A549 (cell line): ENCODE measurements around the gene OR6B1. TPM values are rescaled to one million over a fixed set of nuclear protein-coding genes. Genes with fewer than 3 reads are reported as not detected.

Source experiments
- ATAC-seq, 2 experiments: fragments of 200-7000 bp in 1 of 2; fragments of >200 bp in 1 of 2; cut with Nextera tagmentation in 1 of 2; cut with Tn5 transposase in 1 of 2; 3 replicates each; pipeline versions ENCODE4 v1.8.0 to v1.9.1; 2018 to 2020; ENCODE audit warnings: mild to moderate bottlenecking in 1 of 2, moderate library complexity in 1 of 2
- CTCF ChIA-PET: fragments of 300-600 bp; sonication (Branson Sonifier 250); formaldehyde crosslinking; extraction: SDS; loops from one replicate; lab custom pipeline; 2021; ENCODE audit warnings: antibody characterized with exemption, inconsistent platforms; lab: Yijun Ruan, JAX
- POLR2A ChIA-PET: fragments of 350-600 bp; formaldehyde crosslinking; extraction: SDS; loops from one replicate; lab custom pipeline; 2021; ENCODE audit warnings: antibody characterized with exemption, inconsistent platforms; lab: Yijun Ruan, JAX
- DNase-seq, 2 experiments: peaks; one replicate each; pipeline versions ENCODE4 v3.0.0 to v3.0.0-alpha.2; 2011 to 2016; ENCODE audit warnings: low read depth in 1 of 2, low spot score in 1 of 2
- FAIRE-seq: peaks from 2 replicates; lab custom pipeline; 2011; peaks lifted over from hg19 to GRCh38; lab: Jason Lieb, UNC
- H3K27ac ChIP-seq, 2 experiments: fragments of >200 bp; sonication (Bioruptor Twin); formaldehyde crosslinking; 3 replicates each; pipeline ENCODE4 v1.5.1; 2016 to 2017
- H3K4me1 ChIP-seq: fragments of >200 bp; sonication (Bioruptor Twin); formaldehyde crosslinking; 3 replicates; pipeline ENCODE4 v1.6.1; 2016
- H3K4me2 ChIP-seq: fragments of >200 bp; sonication (Bioruptor Twin); formaldehyde crosslinking; 3 replicates; pipeline ENCODE4 v1.6.1; 2016
- H3K4me3 ChIP-seq: fragments of >200 bp; sonication (Bioruptor Twin); formaldehyde crosslinking; 3 replicates; pipeline ENCODE4 v1.5.1; 2016
- H3K9me3 ChIP-seq: fragments of >200 bp; sonication (Bioruptor Twin); formaldehyde crosslinking; 3 replicates; pipeline ENCODE4 v1.6.1; 2016
- CBX2 ChIP-seq: fragments of 200-600 bp; sonication (generic); IDR thresholded peaks from 2 replicates; pipeline ENCODE4 v1.6.1; 2016; ENCODE audit warnings: low read depth, mild to moderate bottlenecking, borderline replicate concordance
- CEBPB ChIP-seq, 2 experiments: fragments of >200 bp in 1 of 2; sonication (Bioruptor Twin) in 1 of 2; formaldehyde crosslinking in 1 of 2; IDR thresholded peaks; 2 replicates each; pipeline ENCODE4 v1.6.1; 2012 to 2016
- CHD2 ChIP-seq: fragments of 150-350 bp; IDR thresholded peaks from 2 replicates; pipeline ENCODE4 v1.6.1; 2014; ENCODE audit warnings: low read length; ENCODE audit not compliant: partially characterized antibody
- GATA3 ChIP-seq: IDR thresholded peaks from 2 replicates; pipeline ENCODE4 v1.6.1; 2012; ENCODE audit warnings: borderline replicate concordance
- HDAC2 ChIP-seq: fragments of 200-600 bp; sonication (generic); IDR thresholded peaks from 2 replicates; pipeline ENCODE4 v1.6.1; 2016
- HES2 ChIP-seq: fragments of >200 bp; sonication (Bioruptor Twin); formaldehyde crosslinking; IDR thresholded peaks from 2 replicates; pipeline ENCODE4 v1.6.1; 2016
- HMGXB4 ChIP-seq: fragments of 250-450 bp; sonication (Bioruptor Pico); IDR thresholded peaks from 2 replicates; pipeline ENCODE4 v1.5.0; 2021; ENCODE audit warnings: mild to moderate bottlenecking, moderate library complexity, borderline replicate concordance
- HOXA7 ChIP-seq: fragments of 250-450 bp; sonication (Bioruptor Pico); IDR thresholded peaks from 2 replicates; pipeline ENCODE4 v1.5.0; 2020; ENCODE audit warnings: mild to moderate bottlenecking, moderate library complexity
- KDM1A ChIP-seq: fragments of 200-600 bp; sonication (generic); IDR thresholded peaks from 2 replicates; pipeline ENCODE4 v1.6.1; 2016; ENCODE audit warnings: low read depth, mild to moderate bottlenecking
- MAFK ChIP-seq: fragments of 450-650 bp; IDR thresholded peaks from 2 replicates; pipeline ENCODE4 v1.6.1; 2014; ENCODE audit not compliant: partially characterized antibody
- MAZ ChIP-seq: fragments of 150-350 bp; IDR thresholded peaks from 2 replicates; pipeline ENCODE4 v1.6.1; 2014; ENCODE audit warnings: antibody characterized with exemption, low read depth, low read length, borderline replicate concordance
- MYC ChIP-seq: IDR thresholded peaks from 2 replicates; pipeline ENCODE4 v1.6.1; 2012; ENCODE audit warnings: mild to moderate bottlenecking, inconsistent platforms, low read length, improper control_type of control experiment, borderline replicate concordance
- POLR2A ChIP-seq: IDR thresholded peaks from 2 replicates; pipeline ENCODE4 v1.6.1; 2012; ENCODE audit warnings: mild to moderate bottlenecking, low read length
- RAD21 ChIP-seq, 2 experiments: fragments of >200 bp in 1 of 2; sonication (Bioruptor Twin) in 1 of 2; formaldehyde crosslinking in 1 of 2; IDR thresholded peaks in 1 of 2; conservative IDR thresholded peaks in 1 of 2; 2 replicates in 1 of 2; 3 replicates in 1 of 2; pipeline ENCODE4 v1.6.1; 2012 to 2018; ENCODE audit warnings: inconsistent platforms in 1 of 2
- RCOR1 ChIP-seq: fragments of 150-350 bp; IDR thresholded peaks from 2 replicates; pipeline ENCODE4 v1.6.1; 2014; ENCODE audit warnings: antibody characterized with exemption, low read length, low read depth
- REST ChIP-seq: fragments of 200-600 bp; sonication (generic); IDR thresholded peaks from 2 replicates; pipeline ENCODE4 v1.6.1; 2016; ENCODE audit warnings: antibody characterized with exemption, mild to moderate bottlenecking, moderate library complexity
- SMC3 ChIP-seq: fragments of >200 bp; sonication (Bioruptor Twin); formaldehyde crosslinking; IDR thresholded peaks from 3 replicates; pipeline ENCODE4 v1.6.1; 2018; ENCODE audit warnings: inconsistent platforms
- SREBF2 ChIP-seq: fragments of 450-650 bp; IDR thresholded peaks from 2 replicates; pipeline ENCODE4 v1.6.1; 2014; ENCODE audit warnings: mild to moderate bottlenecking, moderate library complexity
- TFCP2L1 ChIP-seq: fragments of 250-450 bp; sonication (Bioruptor Pico); IDR thresholded peaks from 2 replicates; pipeline ENCODE4 v1.5.0; 2021; ENCODE audit warnings: mild to moderate bottlenecking
- ZSCAN20 ChIP-seq: fragments of 250-450 bp; sonication (Bioruptor Pico); IDR thresholded peaks from 2 replicates; pipeline ENCODE4 v1.8.0; 2022; ENCODE audit warnings: mild to moderate bottlenecking, moderate library complexity
- WGBS: methylation state at CpG from one replicate; pipeline ENCODE4 v1.1.6; 2017; ENCODE audit errors: missing lambda C conversion rate; 5-methylcytosine and 5-hydroxymethylcytosine counted together
- polyA plus RNA-seq, 4 experiments: library from polyadenylated mRNA; depleted of rRNA in 3 of 4; stranded (reverse); fragments of >200 nt; fragmentation: RNase III in 1 of 4; extraction: RNeasy Plus Mini Kit Qiagen cat#74134 plus additional on column Dnase treatment in 1 of 4; gene quantifications; 2 replicates in 3 of 4; 3 replicates in 1 of 4; pipeline ENCODE4 v1.2.3, GENCODE V29; 2011 to 2017
- TF ChIP-seq, protein P1 (sequence below): fragments of >200 bp; sonication (Bioruptor Twin); formaldehyde crosslinking; IDR thresholded peaks from 3 replicates; pipeline ENCODE4 v1.6.1; 2016
- TF ChIP-seq, protein P2 (sequence below): fragments of 150-350 bp; IDR thresholded peaks from 2 replicates; pipeline ENCODE4 v1.6.1; 2014; ENCODE audit warnings: low read depth, mild to moderate bottlenecking, low read length
- TF ChIP-seq, protein P3 (sequence below): fragments of 450-650 bp; IDR thresholded peaks from 2 replicates; pipeline ENCODE4 v1.6.1; 2014; ENCODE audit warnings: antibody characterized with exemption

Gene OR6B1
- polyA plus RNA-seq, 2 of the 4 experiments (the other 2 are of a cell fraction): not detected

DNA sequence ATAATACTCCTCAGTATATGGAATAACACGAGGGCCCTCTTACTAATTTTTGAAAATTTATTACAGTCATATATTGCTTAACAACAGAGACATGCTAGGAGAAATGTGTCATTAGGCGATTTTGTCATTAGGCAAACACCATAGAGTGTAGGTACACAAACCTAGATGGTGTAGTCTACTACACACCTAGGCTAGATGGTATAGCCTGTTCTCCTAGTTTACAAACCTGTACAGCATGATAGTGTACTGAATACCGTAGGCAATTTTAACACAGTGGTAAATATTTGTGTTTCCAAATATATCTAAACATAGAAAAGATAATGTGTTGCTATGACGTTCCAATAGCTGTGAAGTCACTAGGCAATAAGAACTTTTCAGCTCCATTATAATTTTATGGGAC, 32.7 kb upstream of the OR6B1 start:
- Histone ChIP-seq H3K4me2 (no peak overlapping the region), H3K4me3 (no peak overlapping the region), H3K9me3 (0 out of 3 replicates have a peak, but pooled peaks cover 4% of the 10 kb centered on the region), H3K27ac (no peak overlapping the region), H3K4me1 (peaks cover 11% of the 10 kb centered on the region; the same call in 2 of the 3 replicates)
- no peak for FAIRE-seq
- ChIA-PET CTCF (interaction anchor here (1.2 to 1.3 kb wide), 2 partner anchors 17 to 44 kb away, joined by 4 read pairs; no protein-coding TSS in a partner anchor), POLR2A (no interaction called here)
- 21% methylated on average over 4 of the region's 4 CpGs for WGBS
- no peak for ATAC-seq
- TF ChIP-seq SMC3: no peak
- TF ChIP-seq CHD2: no peak
- TF ChIP-seq RAD21 (conservative IDR thresholded peaks at IDR 0.05 in 1 of 2, IDR thresholded peaks at IDR 0.05 in 1 of 2): no peak
- TF ChIP-seq HOXA7 (CRISPR knock-in tag): no peak
- TF ChIP-seq, protein P1, sequence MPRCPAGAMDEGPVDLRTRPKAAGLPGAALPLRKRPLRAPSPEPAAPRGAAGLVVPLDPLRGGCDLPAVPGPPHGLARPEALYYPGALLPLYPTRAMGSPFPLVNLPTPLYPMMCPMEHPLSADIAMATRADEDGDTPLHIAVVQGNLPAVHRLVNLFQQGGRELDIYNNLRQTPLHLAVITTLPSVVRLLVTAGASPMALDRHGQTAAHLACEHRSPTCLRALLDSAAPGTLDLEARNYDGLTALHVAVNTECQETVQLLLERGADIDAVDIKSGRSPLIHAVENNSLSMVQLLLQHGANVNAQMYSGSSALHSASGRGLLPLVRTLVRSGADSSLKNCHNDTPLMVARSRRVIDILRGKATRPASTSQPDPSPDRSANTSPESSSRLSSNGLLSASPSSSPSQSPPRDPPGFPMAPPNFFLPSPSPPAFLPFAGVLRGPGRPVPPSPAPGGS: no peak
- no peak for TF ChIP-seq HMGXB4 (CRISPR knock-in tag)
- no peak for TF ChIP-seq GATA3
- TF ChIP-seq MAZ: no peak
- TF ChIP-seq, protein P2, sequence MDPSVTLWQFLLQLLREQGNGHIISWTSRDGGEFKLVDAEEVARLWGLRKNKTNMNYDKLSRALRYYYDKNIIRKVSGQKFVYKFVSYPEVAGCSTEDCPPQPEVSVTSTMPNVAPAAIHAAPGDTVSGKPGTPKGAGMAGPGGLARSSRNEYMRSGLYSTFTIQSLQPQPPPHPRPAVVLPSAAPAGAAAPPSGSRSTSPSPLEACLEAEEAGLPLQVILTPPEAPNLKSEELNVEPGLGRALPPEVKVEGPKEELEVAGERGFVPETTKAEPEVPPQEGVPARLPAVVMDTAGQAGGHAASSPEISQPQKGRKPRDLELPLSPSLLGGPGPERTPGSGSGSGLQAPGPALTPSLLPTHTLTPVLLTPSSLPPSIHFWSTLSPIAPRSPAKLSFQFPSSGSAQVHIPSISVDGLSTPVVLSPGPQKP: no peak
- TF ChIP-seq TFCP2L1 (CRISPR knock-in tag): no peak
- no peak for TF ChIP-seq CBX2
- TF ChIP-seq, protein P3, sequence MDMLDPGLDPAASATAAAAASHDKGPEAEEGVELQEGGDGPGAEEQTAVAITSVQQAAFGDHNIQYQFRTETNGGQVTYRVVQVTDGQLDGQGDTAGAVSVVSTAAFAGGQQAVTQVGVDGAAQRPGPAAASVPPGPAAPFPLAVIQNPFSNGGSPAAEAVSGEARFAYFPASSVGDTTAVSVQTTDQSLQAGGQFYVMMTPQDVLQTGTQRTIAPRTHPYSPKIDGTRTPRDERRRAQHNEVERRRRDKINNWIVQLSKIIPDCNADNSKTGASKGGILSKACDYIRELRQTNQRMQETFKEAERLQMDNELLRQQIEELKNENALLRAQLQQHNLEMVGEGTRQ: no peak
- no peak for TF ChIP-seq MAFK
- DNase-seq: no peak

- CTCF ChIA-PET: interaction anchor here (1.1 kb wide), 1 partner anchor 46 kb away, joined by 4 read pairs; no protein-coding TSS in a partner anchor
- H3K4me2 ChIP-seq: peak overlapping the region; percentile 62
Observed at GRCh38 chr7:143973870-143974416, 26.2 kb upstream of the OR6B1 start.

DNA sequence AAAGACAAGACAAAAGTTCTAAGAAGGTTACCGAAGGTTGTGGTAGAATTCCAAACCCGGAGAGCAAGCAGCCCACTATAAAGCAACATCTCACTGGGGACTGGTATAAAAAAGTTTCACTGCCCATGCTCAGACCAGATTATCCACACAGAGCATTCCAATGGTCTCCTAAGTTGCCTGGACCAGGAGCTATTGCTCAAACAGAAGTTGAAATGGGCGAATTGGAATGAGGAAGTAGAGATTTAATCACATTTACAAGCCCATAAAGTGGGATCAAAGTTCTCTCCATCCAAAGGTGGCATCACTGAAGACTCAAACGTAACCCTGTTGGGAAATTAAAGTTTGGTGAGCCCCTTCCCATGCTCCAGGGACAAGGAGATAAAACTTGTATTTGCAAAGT, 25.7 kb upstream of the OR6B1 start:
- peak; percentile 85 to 94 for ATAC-seq
- DNase-seq: peak; percentile 44 to 83
- TF ChIP-seq ZSCAN20 (CRISPR knock-in tag): no peak
- no peak for TF ChIP-seq SREBF2
- TF ChIP-seq GATA3: peak; percentile 87
- TF ChIP-seq CBX2: no peak
- no peak for TF ChIP-seq RCOR1
- TF ChIP-seq REST: no peak
- TF ChIP-seq MYC: no peak
- TF ChIP-seq CEBPB (IDR thresholded peaks at IDR 0.05): peak; percentile 59 to 82; a peak in 3 of 4 replicates
- no peak for TF ChIP-seq POLR2A
- no peak for TF ChIP-seq HDAC2
- TF ChIP-seq CHD2: no peak
- peak; percentile 46; the same call in 1 of the 2 replicates for TF ChIP-seq HES2
- TF ChIP-seq KDM1A: no peak

More at GRCh38 chr7:143973870-143974416, 26.2 kb upstream of the OR6B1 start:
- DNase-seq (no peak), ATAC-seq (peak; percentile 22 to 67; a peak in 3 of 6 replicates), FAIRE-seq (no peak)
- Histone ChIP-seq H3K27ac (peak overlapping the region; percentile 64 to 68), H3K4me1 (peaks cover 30% of the 10 kb centered on the region), H3K4me3 (no peak overlapping the region), H3K9me3 (0 out of 3 replicates have a peak, but pooled peaks cover 4% of the 10 kb centered on the region)
- TF ChIP-seq HDAC2: no peak
- WGBS: 50% methylated on average over 4 of the region's 4 CpGs
- POLR2A ChIA-PET: interaction anchor here (3.2 kb wide), 1 partner anchor 72 kb away, joined by 27 read pairs; the partner anchor contains the start of gene TCAF1

More for the DNA sequence above, 25.7 kb upstream of the OR6B1 start:
- Histone ChIP-seq H3K4me1 (peaks cover 35% of the 10 kb centered on the region), H3K4me3 (no peak overlapping the region), H3K27ac (peak overlapping the region; percentile 64 to 68), H3K9me3 (0 out of 3 replicates have a peak, but pooled peaks cover 4% of the 10 kb centered on the region), H3K4me2 (peak overlapping the region; percentile 62)
- FAIRE-seq: peak; percentile 94
- WGBS: 27% methylated on average over 4 of the region's 4 CpGs
- ChIA-PET POLR2A (interaction anchor here (3.2 kb wide), 1 partner anchor 73 kb away, joined by 27 read pairs; the partner anchor contains the start of gene TCAF1), CTCF (interaction anchor here (0.9 to 1.1 kb wide), 2 partner anchors 46 to 72 kb away, joined by 3 to 4 read pairs; partner anchors contain the start of gene TCAF1)
